ENCODE results near the gene RAPGEF2. TPM values are rescaled to one million over a fixed set of nuclear protein-coding genes. Genes with fewer than 3 reads are reported as not detected.

The RAPGEF2 gene
- total and polyA plus RNA-seq, 9 of the 15 experiments (the other 6 are each of a cell fraction or from before 2014, with no cell fraction given): 3.1 to 32.6 (median 23.1) TPM

GRCh38 chr4:159175085-159175988 is 72.5 kb downstream of the RAPGEF2 start (continued):
- TF ChIP-seq, protein P1, sequence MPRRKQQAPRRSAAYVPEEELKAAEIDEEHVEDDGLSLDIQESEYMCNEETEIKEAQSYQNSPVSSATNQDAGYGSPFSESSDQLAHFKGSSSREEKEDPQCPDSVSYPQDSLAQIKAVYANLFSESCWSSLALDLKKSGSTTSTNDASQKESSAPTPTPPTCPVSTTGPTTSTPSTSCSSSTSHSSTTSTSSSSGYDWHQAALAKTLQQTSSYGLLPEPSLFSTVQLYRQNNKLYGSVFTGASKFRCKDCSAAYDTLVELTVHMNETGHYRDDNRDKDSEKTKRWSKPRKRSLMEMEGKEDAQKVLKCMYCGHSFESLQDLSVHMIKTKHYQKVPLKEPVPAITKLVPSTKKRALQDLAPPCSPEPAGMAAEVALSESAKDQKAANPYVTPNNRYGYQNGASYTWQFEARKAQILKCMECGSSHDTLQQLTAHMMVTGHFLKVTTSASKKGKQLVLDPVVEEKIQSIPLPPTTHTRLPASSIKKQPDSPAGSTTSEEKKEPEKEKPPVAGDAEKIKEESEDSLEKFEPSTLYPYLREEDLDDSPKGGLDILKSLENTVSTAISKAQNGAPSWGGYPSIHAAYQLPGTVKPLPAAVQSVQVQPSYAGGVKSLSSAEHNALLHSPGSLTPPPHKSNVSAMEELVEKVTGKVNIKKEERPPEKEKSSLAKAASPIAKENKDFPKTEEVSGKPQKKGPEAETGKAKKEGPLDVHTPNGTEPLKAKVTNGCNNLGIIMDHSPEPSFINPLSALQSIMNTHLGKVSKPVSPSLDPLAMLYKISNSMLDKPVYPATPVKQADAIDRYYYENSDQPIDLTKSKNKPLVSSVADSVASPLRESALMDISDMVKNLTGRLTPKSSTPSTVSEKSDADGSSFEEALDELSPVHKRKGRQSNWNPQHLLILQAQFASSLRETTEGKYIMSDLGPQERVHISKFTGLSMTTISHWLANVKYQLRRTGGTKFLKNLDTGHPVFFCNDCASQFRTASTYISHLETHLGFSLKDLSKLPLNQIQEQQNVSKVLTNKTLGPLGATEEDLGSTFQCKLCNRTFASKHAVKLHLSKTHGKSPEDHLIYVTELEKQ (CRISPR knock-in tag; IDR thresholded peaks at IDR 0.05): no peak
- TF ChIP-seq, protein P2, sequence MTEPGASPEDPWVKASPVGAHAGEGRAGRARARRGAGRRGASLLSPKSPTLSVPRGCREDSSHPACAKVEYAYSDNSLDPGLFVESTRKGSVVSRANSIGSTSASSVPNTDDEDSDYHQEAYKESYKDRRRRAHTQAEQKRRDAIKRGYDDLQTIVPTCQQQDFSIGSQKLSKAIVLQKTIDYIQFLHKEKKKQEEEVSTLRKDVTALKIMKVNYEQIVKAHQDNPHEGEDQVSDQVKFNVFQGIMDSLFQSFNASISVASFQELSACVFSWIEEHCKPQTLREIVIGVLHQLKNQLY (CRISPR knock-in tag; conservative IDR thresholded peaks at IDR 0.05): no peak
- TF ChIP-seq STAT5B (CRISPR knock-in tag; IDR thresholded peaks at IDR 0.05) (no peak), NELFE (IDR thresholded peaks at IDR 0.05; ENCODE audit: insufficient read depth, insufficient read length) (no peak), SMAD1 (IDR thresholded peaks at IDR 0.05; ENCODE audit: low read depth, low read length, partially characterized antibody) (no peak), GMEB1 (CRISPR knock-in tag; IDR thresholded peaks at IDR 0.05) (no peak), CHD1 (IDR thresholded peaks at IDR 0.05; ENCODE audit: low read length) (no peak), HMBOX1 (IDR thresholded peaks at IDR 0.05) (no peak), SOX6 (IDR thresholded peaks at IDR 0.05) (peak; percentile 22; the same call in 1 of the 2 replicates), L3MBTL2 (IDR thresholded peaks at IDR 0.05) (no peak), SMAD2 (IDR thresholded peaks at IDR 0.05; ENCODE audit: low read depth, low read length) (no peak), CEBPB (tag; IDR thresholded peaks at IDR 0.05) (peak; percentile 59), ELF2 (CRISPR knock-in tag; IDR thresholded peaks at IDR 0.05) (no peak), MAFK (IDR thresholded peaks at IDR 0.05; ENCODE audit: low read length) (no peak), ZNF609 (CRISPR knock-in tag; IDR thresholded peaks at IDR 0.05; ENCODE audit: borderline replicate concordance) (no peak)
